GM23248 (cell line): ENCODE data around the gene OR6C4. TPM values are rescaled to one million over a fixed set of nuclear protein-coding genes. Genes with fewer than 3 reads are reported as not detected.
"Not testable (repeated sequence)": the region's sequence is repeated elsewhere in the genome, so short reads cannot be mapped to it uniquely, and the experiment has no call there.

Experiments used
- DNase-seq: peaks from one replicate; pipeline ENCODE4 v3.0.0-alpha.2; 2015
- H2AFZ ChIP-seq: fragments of 200-600 bp; sonication (generic); 2 replicates; pipeline ENCODE4 v1.6.1; 2016; ENCODE audit warnings: antibody characterized with exemption
- H3F3A ChIP-seq: fragments of 200-600 bp; sonication (generic); 2 replicates; pipeline ENCODE4 v1.6.1; 2016; ENCODE audit warnings: mild to moderate bottlenecking, antibody characterized with exemption, mixed run types; ENCODE audit not compliant: insufficient read depth
- H3K27ac ChIP-seq: fragments of 200-600 bp; sonication (generic); 2 replicates; pipeline ENCODE4 v1.5.1; 2016; ENCODE audit warnings: mild to moderate bottlenecking
- H3K27me3 ChIP-seq: fragments of 200-600 bp; sonication (generic); replicated peaks from 2 replicates; pipeline ENCODE4 v1.6.1; 2016; ENCODE audit warnings: mild to moderate bottlenecking; ENCODE audit not compliant: insufficient read depth
- H3K36me3 ChIP-seq: fragments of 200-600 bp; sonication (generic); 2 replicates; pipeline ENCODE4 v1.6.1; 2016; ENCODE audit warnings: low read depth, mild to moderate bottlenecking
- H3K4me1 ChIP-seq: fragments of 200-600 bp; sonication (generic); 2 replicates; pipeline ENCODE4 v1.6.1; 2016; ENCODE audit warnings: mild to moderate bottlenecking; ENCODE audit not compliant: insufficient read depth
- H3K4me2 ChIP-seq: fragments of 200-600 bp; sonication (generic); one replicate; pipeline ENCODE4 v1.6.1; 2016; ENCODE audit warnings: mild to moderate bottlenecking; ENCODE audit not compliant: unreplicated experiment
- H3K4me3 ChIP-seq: fragments of 200-600 bp; sonication (generic); 2 replicates; pipeline ENCODE4 v1.5.1; 2016; ENCODE audit warnings: mild to moderate bottlenecking
- H3K79me2 ChIP-seq: fragments of 200-600 bp; sonication (generic); 2 replicates; pipeline ENCODE4 v1.6.1; 2016; ENCODE audit warnings: mild to moderate bottlenecking; ENCODE audit not compliant: insufficient read depth
- H3K9ac ChIP-seq: fragments of 200-600 bp; sonication (generic); 2 replicates; pipeline ENCODE4 v1.6.1; 2016; ENCODE audit warnings: mild to moderate bottlenecking
- H3K9me2 ChIP-seq: fragments of 200-600 bp; sonication (generic); 2 replicates; pipeline ENCODE4 v1.6.1; 2016; ENCODE audit warnings: mixed run types, mild to moderate bottlenecking, moderate library complexity; ENCODE audit not compliant: insufficient read depth
- H3K9me3 ChIP-seq: fragments of 200-600 bp; sonication (generic); one replicate; pipeline ENCODE4 v1.6.1; 2017; ENCODE audit warnings: low read depth
- H4K20me1 ChIP-seq: fragments of 200-600 bp; sonication (generic); 2 replicates; pipeline ENCODE4 v1.6.0; 2016; ENCODE audit not compliant: insufficient read depth
- EZH2 ChIP-seq: fragments of 200-600 bp; sonication (generic); IDR thresholded peaks from 2 replicates; pipeline ENCODE4 v1.6.1; 2018; ENCODE audit warnings: antibody characterized with exemption, mild to moderate bottlenecking; ENCODE audit not compliant: insufficient read depth, poor library complexity, severe bottlenecking
- EZH2phosphoT487 ChIP-seq: fragments of 200-600 bp; sonication (generic); IDR thresholded peaks from 2 replicates; pipeline ENCODE4 v1.6.1; 2018; ENCODE audit warnings: antibody characterized with exemption, moderate library complexity, mild to moderate bottlenecking, low read depth; ENCODE audit not compliant: insufficient read depth
- WGBS, 2 experiments: methylation state at CpG; one replicate each; pipeline ENCODE4 v1.1.6; 2015 to 2017; ENCODE audit warnings: low lambda C conversion rate in 2 of 2, low coverage in 1 of 2; ENCODE audit errors: missing lambda C conversion rate in 2 of 2; 5-methylcytosine and 5-hydroxymethylcytosine counted together
- in situ Hi-C: fragments of 300-500 bp; cut with MboI; formaldehyde crosslinking; loops from 2 replicates; pipeline ENCODE4 v1.15.0; 2020
- polyA plus RNA-seq: library from polyadenylated mRNA; unstranded; fragments of >200 nt; fragmentation: Nextera tagmentation; extraction: Ambion mirVana; gene quantifications from 2 replicates; pipeline ENCODE4 v1.2.1, GENCODE V29; 2016
- total RNA-seq: library from RNA; depleted of rRNA; stranded (reverse); fragments of >200 nt; shearing (Covaris generic); gene quantifications from 2 replicates; pipeline ENCODE4 v1.2.3, GENCODE V29; 2014; rRNA removed

The OR6C4 gene
- total RNA-seq (not detected in 2 replicates), polyA plus RNA-seq (not detected in 2 replicates)

DNA sequence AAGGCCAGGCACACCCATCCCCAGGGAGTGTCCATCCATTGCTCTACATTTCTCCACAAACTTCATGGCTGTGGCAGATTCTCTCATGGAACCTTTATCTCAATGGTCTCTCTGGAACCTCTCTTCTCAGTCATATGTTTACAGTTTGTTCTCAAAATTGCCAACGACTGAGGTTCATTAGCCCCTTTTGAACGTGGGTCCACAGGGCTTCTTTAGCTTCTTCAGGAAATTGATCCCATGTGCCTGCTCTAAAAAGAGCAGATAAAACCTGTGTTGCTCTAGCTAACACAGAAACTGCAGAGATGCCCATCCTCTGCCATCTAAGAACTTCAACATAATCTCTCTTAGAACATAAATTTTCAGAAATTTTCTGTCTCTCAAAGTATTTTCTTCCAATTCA lies at the start of gene OR6C4:
Gene OR6C4, plus strand, starts transcription at position 301 of the 400 bp plus-strand sequence. CDS start 1,625 bp downstream, outside the sequence.
- Histone ChIP-seq H3K4me1 (no peaks in the 10 kb centered on the region), H2AFZ (no peak within 1 kb of the TSS), H3F3A (no peaks in the 10 kb centered on the region), H3K79me2 (no peaks in the 10 kb centered on the region), H3K27me3 (no peaks in the 10 kb centered on the region), H4K20me1 (no peaks in the 10 kb centered on the region), H3K27ac (no peak within 1 kb of the TSS), H3K9me3 (no peaks in the 10 kb centered on the region), H3K9ac (no peak within 1 kb of the TSS), H3K36me3 (no peaks in the 10 kb centered on the region), H3K4me2 (no peak within 1 kb of the TSS), H3K4me3 (no peak within 1 kb of the TSS), H3K9me2 (no peaks in the 10 kb centered on the region)
- TF ChIP-seq EZH2phosphoT487, result no peak
- no peak for TF ChIP-seq EZH2
- in situ Hi-C loops, result no loop called here
- no peak for DNase-seq
- 2% methylated on average over 2 of the region's 2 CpGs for WGBS, 2 experiments

DNA sequence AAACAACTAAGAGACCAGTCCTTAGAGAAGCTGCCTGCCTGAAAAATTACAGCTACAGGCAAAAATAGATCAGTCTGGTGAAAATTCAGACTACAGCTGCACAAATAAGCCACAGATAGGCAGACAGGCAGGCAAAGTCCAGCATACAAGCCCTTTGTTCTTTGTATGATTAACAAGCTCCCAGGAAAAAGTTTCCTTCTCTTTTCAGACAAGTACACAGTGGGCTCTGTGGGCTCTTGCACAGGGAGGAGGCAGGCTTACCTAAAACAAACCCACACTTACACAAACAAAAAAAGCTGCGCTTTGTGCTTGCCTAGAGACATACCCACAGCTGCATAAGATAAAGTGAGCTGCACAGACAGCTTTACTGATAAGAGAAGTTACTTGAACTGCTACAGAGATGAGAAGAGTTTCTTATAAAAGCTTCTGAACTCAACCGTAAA lies 49.6 kb upstream of the OR6C4 start:
- in situ Hi-C loops, result no loop called here

DNA sequence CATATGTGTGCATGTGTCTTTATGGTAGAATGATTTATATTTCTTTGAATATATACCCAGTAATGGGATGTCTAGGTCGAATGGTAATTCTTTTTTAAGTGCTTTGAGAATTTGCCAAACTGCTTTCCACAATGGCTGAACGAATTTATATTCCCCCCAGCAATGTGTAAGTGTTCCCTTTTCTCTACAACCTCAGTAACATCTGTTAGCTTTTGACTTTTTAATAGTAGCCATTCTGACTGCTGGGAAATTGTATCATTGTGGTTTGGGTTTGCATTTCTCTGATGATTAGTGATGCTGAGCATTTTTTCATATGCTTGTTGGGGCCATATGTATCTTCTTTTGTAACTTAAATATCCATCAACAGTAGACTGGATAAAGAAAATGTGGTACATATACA lies 47.8 kb upstream of the OR6C4 start:
- no peak for TF ChIP-seq EZH2phosphoT487
- no peak for TF ChIP-seq EZH2
- Histone ChIP-seq H3K4me3 (no peak overlapping the region), H3K27ac (no peak overlapping the region), H3K36me3 (no peaks in the 10 kb centered on the region), H3K9ac (no peak overlapping the region), H3K27me3 (no peaks in the 10 kb centered on the region), H3K9me2 (no peaks in the 10 kb centered on the region), H3K9me3 (no peaks in the 10 kb centered on the region), H3F3A (no peaks in the 10 kb centered on the region), H3K79me2 (no peaks in the 10 kb centered on the region), H2AFZ (no peak overlapping the region), H4K20me1 (no peaks in the 10 kb centered on the region), H3K4me1 (no peaks in the 10 kb centered on the region), H3K4me2 (no peak overlapping the region)
- no peak for DNase-seq
- in situ Hi-C loops, result no loop called here
- 0 to 2% methylated on average over 2 of the region's 2 CpGs for WGBS, 2 experiments

More for the DNA sequence above, 49.6 kb upstream of the OR6C4 start:
- Histone ChIP-seq H3K4me2 (no peak overlapping the region), H3K9me3 (no peaks in the 10 kb centered on the region), H3K4me3 (no peak overlapping the region), H4K20me1 (no peaks in the 10 kb centered on the region), H3K36me3 (no peaks in the 10 kb centered on the region), H3K79me2 (no peaks in the 10 kb centered on the region), H3F3A (no peaks in the 10 kb centered on the region), H3K9ac (no peak overlapping the region), H3K4me1 (no peaks in the 10 kb centered on the region), H3K9me2 (no peaks in the 10 kb centered on the region), H2AFZ (no peak overlapping the region), H3K27me3 (no peaks in the 10 kb centered on the region), H3K27ac (no peak overlapping the region)
- WGBS, 2 experiments, result 4 to 5% methylated on average over 2 of the region's 2 CpGs
- TF ChIP-seq EZH2phosphoT487 (no peak), EZH2 (no peak)
- no peak for DNase-seq

DNA sequence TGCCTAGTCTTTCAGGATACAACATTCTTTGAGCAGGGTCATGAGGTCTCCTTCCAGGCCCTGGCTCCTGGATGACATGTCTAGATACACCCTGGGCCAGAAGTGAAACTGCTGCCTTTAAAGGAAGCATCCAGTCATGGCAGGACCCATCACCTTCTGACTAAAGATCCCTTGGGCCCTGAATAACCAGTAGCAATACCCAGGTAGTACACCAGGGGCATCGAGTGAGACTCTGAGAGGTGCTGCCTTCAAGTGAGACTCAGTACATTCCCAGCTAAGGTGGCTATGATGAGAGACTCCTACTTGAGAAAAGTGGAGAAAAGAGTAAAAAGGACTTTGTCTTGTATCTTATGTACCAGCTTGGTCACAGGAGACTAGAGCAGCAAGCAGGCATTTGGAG lies 33.7 kb upstream of the OR6C4 start:
- no peak overlapping the region for H2AFZ ChIP-seq
- no peaks in the 10 kb centered on the region for H3K9me3 ChIP-seq
- in situ Hi-C loops, result no loop called here
- no peaks in the 10 kb centered on the region for H3K79me2 ChIP-seq
- H3K9me2 ChIP-seq, result no peaks in the 10 kb centered on the region
- no peak overlapping the region for H3K4me2 ChIP-seq
- no peaks in the 10 kb centered on the region for H3K4me1 ChIP-seq
- WGBS, 2 experiments, result 15 to 20% methylated on average over 1 of the region's 1 CpG
- no peaks in the 10 kb centered on the region for H4K20me1 ChIP-seq
- H3K36me3 ChIP-seq, result no peaks in the 10 kb centered on the region
- no peaks in the 10 kb centered on the region for H3F3A ChIP-seq
- no peaks in the 10 kb centered on the region for H3K27me3 ChIP-seq
- H3K4me3 ChIP-seq, result no peak overlapping the region
- TF ChIP-seq EZH2, result no peak
- no peak for TF ChIP-seq EZH2phosphoT487
- H3K27ac ChIP-seq, result no peak overlapping the region
- no peak overlapping the region for H3K9ac ChIP-seq
- DNase-seq, result no peak

DNA sequence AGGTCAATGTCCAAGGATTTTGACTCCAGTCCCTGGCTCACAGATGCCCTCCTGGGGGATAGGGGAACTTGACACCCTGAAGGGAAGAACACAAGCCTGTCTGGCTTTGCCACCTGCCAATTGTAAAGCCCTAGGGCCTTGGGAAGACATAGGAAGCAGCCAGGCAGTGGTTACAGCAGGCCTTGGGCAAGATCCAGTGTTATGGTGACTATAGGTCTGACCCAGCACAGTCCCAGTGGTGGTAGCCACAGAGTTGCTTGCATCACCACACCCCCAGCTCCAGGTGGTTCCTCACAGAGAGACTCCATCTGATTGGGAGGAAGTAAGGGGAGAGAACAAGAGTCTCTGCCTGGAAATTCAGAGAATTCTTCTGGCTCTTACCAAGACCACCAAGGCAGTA lies 33.0 kb upstream of the OR6C4 start:
- Histone ChIP-seq H3K4me3 (no peak overlapping the region), H3K9me3 (no peaks in the 10 kb centered on the region), H3K36me3 (no peaks in the 10 kb centered on the region), H2AFZ (no peak overlapping the region), H4K20me1 (no peaks in the 10 kb centered on the region), H3K4me1 (no peaks in the 10 kb centered on the region), H3K27ac (no peak overlapping the region), H3K27me3 (no peaks in the 10 kb centered on the region), H3F3A (no peaks in the 10 kb centered on the region), H3K9me2 (no peaks in the 10 kb centered on the region), H3K79me2 (no peaks in the 10 kb centered on the region), H3K9ac (no peak overlapping the region), H3K4me2 (no peak overlapping the region)
- in situ Hi-C loops, result no loop called here
- DNase-seq, result no peak
- TF ChIP-seq EZH2phosphoT487, result no peak
- TF ChIP-seq EZH2, result no peak

DNA sequence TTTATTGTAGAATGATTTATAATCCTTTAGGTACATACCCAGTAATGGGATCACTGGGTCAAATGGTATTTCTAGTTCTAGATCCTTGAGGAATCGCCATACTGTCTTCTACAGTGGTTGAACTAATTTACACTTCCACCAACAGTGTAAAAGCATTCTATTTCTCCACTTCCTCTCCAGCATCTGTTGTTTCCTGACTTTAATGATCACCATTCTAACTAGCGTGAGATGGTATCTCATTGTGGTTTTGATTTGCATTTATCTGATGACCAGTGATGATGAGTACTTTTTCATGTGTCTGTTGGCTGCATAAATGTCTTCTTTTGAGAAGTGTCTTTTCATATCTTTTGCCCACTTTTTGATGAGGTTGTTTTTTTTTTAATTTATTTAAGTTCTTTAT lies 1.2 kb upstream of the OR6C4 start:
- H4K20me1 ChIP-seq, H3K27me3 ChIP-seq, H2AFZ ChIP-seq, H3K79me2 ChIP-seq, in situ Hi-C loops, H3K36me3 ChIP-seq, H3K9me3 ChIP-seq, DNase-seq, H3K4me2 ChIP-seq, H3F3A ChIP-seq, H3K4me3 ChIP-seq, H3K9ac ChIP-seq, H3K9me2 ChIP-seq, H3K27ac ChIP-seq, H3K4me1 ChIP-seq: not testable (repeated sequence)
- WGBS, 2 experiments, result 14 to 18% methylated on average over 2 of the region's 2 CpGs
